Measurements from ENCODE around the gene LILRB5.
"Not testable (repeated sequence)": the region's sequence is repeated elsewhere in the genome, so short reads cannot be mapped to it uniquely, and the experiment has no call there.

Gene LILRB5

GRCh38 chr19:54273821-54274220, 16.7 kb upstream of the LILRB5 start:
- TF ChIP-seq CTCF (IDR thresholded peaks at IDR 0.05; ENCODE audit: low read depth, low read length, missing control alignments) = no peak
- Histone ChIP-seq H3K36me3 (replicated peaks) (no peaks in the 10 kb centered on the region), H3K27me3 (replicated peaks) (no peaks in the 10 kb centered on the region), H3K27ac (no peak overlapping the region), H3K4me3 (ENCODE audit: low read depth, low read length) (no peak overlapping the region)
- no peak for DNase-seq
- in situ Hi-C loops (cut with HindIII; ENCODE audit: low pct_ligation_motif_present, low sequenced_read_pairs) = no loop called here

GRCh38 chr19:54272181-54272580, 15.1 kb upstream of the LILRB5 start:
- H3K27me3 ChIP-seq (replicated peaks); H3K4me3 ChIP-seq (ENCODE audit: low read depth, low read length); H3K36me3 ChIP-seq (replicated peaks); DNase-seq; in situ Hi-C loops (cut with HindIII; ENCODE audit: low pct_ligation_motif_present, low sequenced_read_pairs); H3K27ac ChIP-seq: not testable (repeated sequence)

DNA sequence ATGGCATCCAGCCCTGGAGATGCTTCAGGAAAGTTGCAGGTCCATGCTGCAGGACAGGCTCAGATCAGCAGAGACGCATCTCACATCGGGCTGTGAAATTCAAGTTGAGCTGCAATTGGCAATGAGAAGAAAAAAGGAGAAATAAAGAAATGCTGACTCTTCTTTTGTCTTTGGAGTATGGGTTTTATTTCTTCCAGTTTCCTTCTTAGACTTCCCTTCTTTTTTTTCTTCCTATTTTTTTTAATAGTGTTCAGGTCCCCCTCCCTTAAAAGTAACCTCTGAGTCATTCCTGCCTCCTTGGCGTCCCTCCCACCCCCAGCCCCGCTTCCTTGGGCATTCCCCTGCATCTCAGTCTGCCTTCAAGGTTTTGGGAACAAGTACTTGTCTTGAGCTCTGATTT, 14.5 kb upstream of the LILRB5 start:
- H3K27me3 ChIP-seq (replicated peaks); DNase-seq; H3K36me3 ChIP-seq (replicated peaks); H3K27ac ChIP-seq; H3K4me3 ChIP-seq (ENCODE audit: low read depth, low read length); in situ Hi-C loops (cut with HindIII; ENCODE audit: low pct_ligation_motif_present, low sequenced_read_pairs): not testable (repeated sequence)

DNA sequence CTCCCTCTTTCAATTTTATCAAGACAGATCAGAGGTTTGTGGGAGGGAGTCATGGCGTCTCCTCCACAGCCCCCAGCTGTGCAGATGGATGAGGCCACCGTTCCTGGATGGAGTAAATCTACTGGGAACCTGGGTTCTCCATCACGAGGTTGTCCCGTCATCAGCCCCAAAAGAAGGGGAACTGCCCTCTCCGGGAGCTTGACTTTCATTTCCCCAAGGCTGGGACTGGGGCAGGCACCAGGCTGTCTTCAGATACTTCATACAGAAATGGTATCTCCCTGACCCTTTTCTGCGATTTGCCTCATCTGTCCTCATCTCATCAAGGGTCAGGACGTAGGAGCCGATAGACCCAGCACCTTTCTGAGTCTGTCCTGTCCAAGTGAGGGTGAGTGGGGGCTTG, 14.0 kb upstream of the LILRB5 start:
- DNase-seq = no peak
- TF ChIP-seq CTCF (IDR thresholded peaks at IDR 0.05; ENCODE audit: low read depth, low read length, missing control alignments) = no peak
- in situ Hi-C loops (cut with HindIII; ENCODE audit: low pct_ligation_motif_present, low sequenced_read_pairs) = no loop called here
- Histone ChIP-seq H3K27me3 (replicated peaks) (no peaks in the 10 kb centered on the region), H3K4me3 (ENCODE audit: low read depth, low read length) (no peak overlapping the region), H3K36me3 (replicated peaks) (no peaks in the 10 kb centered on the region), H3K27ac (no peak overlapping the region)

DNA sequence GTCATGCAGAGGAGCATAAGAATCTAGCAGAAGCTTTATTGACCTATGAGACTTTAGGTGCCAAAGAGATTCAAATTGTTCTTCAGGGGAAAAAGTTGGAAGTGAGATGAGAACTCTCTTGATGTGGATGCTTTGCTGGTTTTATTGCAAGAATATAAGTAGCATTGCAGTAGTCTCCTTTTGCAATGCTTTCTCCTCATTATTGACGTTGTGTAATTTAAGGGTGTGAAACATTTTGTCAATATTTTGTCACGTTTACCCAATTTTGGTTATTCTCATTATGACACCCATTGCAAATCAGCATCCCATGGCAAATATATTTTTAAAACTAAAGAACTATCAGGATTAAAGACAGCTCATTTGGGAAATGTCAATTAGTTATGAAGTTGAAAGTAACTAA, 11.9 kb upstream of the LILRB5 start:
- no peak for TF ChIP-seq CTCF (IDR thresholded peaks at IDR 0.05; ENCODE audit: low read depth, low read length, missing control alignments)
- DNase-seq = no peak
- H3K36me3 ChIP-seq (replicated peaks) = no peaks in the 10 kb centered on the region
- in situ Hi-C loops (cut with HindIII; ENCODE audit: low pct_ligation_motif_present, low sequenced_read_pairs) = no loop called here
- H3K4me3 ChIP-seq (ENCODE audit: low read depth, low read length) = no peak overlapping the region
- no peak overlapping the region for H3K27ac ChIP-seq
- H3K27me3 ChIP-seq (replicated peaks) = no peaks in the 10 kb centered on the region

GRCh38 chr19:54266133-54266532, 9.1 kb upstream of the LILRB5 start:
- DNase-seq = peak; percentile 74
- Histone ChIP-seq H3K27me3 (replicated peaks) (no peaks in the 10 kb centered on the region), H3K27ac (no peak overlapping the region), H3K4me3 (ENCODE audit: low read depth, low read length) (no peak overlapping the region), H3K36me3 (replicated peaks) (no peaks in the 10 kb centered on the region)
- in situ Hi-C loops (cut with HindIII; ENCODE audit: low pct_ligation_motif_present, low sequenced_read_pairs) = no loop called here
- TF ChIP-seq CTCF (IDR thresholded peaks at IDR 0.05; ENCODE audit: low read depth, low read length, missing control alignments) = peak; percentile 83

- H3K27me3 ChIP-seq (replicated peaks) = peaks cover 2% of the 10 kb centered on the region
- no peak for DNase-seq
- no peaks in the 10 kb centered on the region for H3K36me3 ChIP-seq (replicated peaks)
- TF ChIP-seq CTCF (IDR thresholded peaks at IDR 0.05; ENCODE audit: low read depth, low read length, missing control alignments) = no peak
- in situ Hi-C loops (cut with HindIII; ENCODE audit: low pct_ligation_motif_present, low sequenced_read_pairs) = no loop called here
- H3K27ac ChIP-seq = no peak overlapping the region
- H3K4me3 ChIP-seq (ENCODE audit: low read depth, low read length) = no peak overlapping the region
Measured at GRCh38 chr19:54262470-54262869, 5.4 kb upstream of the LILRB5 start.
